SK-N-MC (cell line): ENCODE data around the gene FKBP1A.
"Not testable (repeated sequence)": the region's sequence is repeated elsewhere in the genome, so short reads cannot be mapped to it uniquely, and the experiment has no call there.

Experiments used
- DNase-seq: peaks from one replicate; pipeline ENCODE4 v3.0.0-alpha.2; 2011; ENCODE audit warnings: low read depth, low spot score
- H3K27ac ChIP-seq: fragments of 200-600 bp; sonication (generic); 2 replicates; pipeline ENCODE4 v1.5.1; 2016; ENCODE audit warnings: mixed run types
- H3K36me3 ChIP-seq: fragments of 200-600 bp; sonication (generic); 2 replicates; pipeline ENCODE4 v1.6.1; 2017; ENCODE audit warnings: antibody characterized with exemption, low read length, mixed read lengths; ENCODE audit not compliant: insufficient read depth
- H3K4me3 ChIP-seq: fragments of 200-600 bp; sonication (generic); 2 replicates; pipeline ENCODE4 v1.5.1; 2016
- H3K9ac ChIP-seq: fragments of 200-600 bp; sonication (generic); 2 replicates; pipeline ENCODE4 v1.8.0; 2017; ENCODE audit warnings: mixed run types, mixed read lengths; ENCODE audit not compliant: insufficient read length
- H3K9me3 ChIP-seq: fragments of 200-600 bp; sonication (generic); 2 replicates; pipeline ENCODE4 v1.6.1; 2017; ENCODE audit warnings: low read depth, mild to moderate bottlenecking, antibody characterized with exemption, low read length, moderate library complexity, mixed read lengths
- EZH2 ChIP-seq: fragments of 200-600 bp; sonication (generic); IDR thresholded peaks from one replicate; pipeline ENCODE4 v1.6.1; 2017; ENCODE audit warnings: antibody characterized with exemption
- FOXP2 ChIP-seq: optimal IDR thresholded peaks from 2 replicates; pipeline ENCODE3; 2011; ENCODE audit warnings: mild to moderate bottlenecking, moderate library complexity; ENCODE audit not compliant: insufficient read depth; ENCODE audit errors: extremely low read length, control extremely low read depth
- POLR2AphosphoS5 ChIP-seq: IDR thresholded peaks from 2 replicates; pipeline ENCODE4 v1.6.1; 2012; ENCODE audit warnings: mild to moderate bottlenecking, low read depth, low read length, borderline replicate concordance

The FKBP1A gene

DNA sequence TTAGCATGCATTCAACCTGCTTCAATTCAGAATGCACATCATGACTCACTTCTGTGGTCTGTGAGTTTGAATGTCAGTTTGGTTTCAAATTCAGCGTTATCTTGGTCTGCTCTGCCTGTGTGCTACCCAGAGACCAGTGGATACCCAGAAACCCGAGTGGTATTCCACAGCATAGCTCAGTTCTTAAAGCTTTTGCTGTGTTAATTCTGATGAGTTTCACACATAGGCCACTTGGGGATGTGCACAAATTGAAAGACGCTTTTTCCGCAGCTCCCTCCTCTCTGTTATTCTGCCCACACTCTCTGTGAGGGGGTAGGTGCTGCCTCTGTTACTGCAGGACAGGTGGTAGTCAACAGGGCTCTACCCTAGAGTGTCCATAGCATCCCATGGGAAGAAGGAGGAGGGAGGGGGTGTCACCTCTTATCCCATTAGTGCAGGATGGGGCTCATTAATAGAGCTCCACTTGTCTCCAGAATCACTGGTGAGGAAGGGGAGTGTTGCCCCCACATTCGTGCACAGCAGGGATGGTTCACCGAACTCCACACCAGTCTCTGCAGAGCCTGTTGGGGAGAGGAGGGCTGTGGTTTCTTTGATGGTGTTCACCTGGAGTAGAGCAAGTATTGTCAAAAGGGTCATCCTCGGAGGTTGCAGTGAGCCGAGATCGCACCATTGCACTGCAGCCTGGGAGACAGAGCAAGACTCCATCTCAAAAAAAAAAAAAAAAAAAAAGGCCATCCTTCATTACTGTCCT is 34.8 kb downstream of the FKBP1A start:
- Histone ChIP-seq H3K9ac (no peak overlapping the region), H3K36me3 (peaks cover 55% of the 10 kb centered on the region)
- TF ChIP-seq EZH2 = no peak
- TF ChIP-seq FOXP2 = no peak
- no peak for TF ChIP-seq POLR2AphosphoS5

DNA sequence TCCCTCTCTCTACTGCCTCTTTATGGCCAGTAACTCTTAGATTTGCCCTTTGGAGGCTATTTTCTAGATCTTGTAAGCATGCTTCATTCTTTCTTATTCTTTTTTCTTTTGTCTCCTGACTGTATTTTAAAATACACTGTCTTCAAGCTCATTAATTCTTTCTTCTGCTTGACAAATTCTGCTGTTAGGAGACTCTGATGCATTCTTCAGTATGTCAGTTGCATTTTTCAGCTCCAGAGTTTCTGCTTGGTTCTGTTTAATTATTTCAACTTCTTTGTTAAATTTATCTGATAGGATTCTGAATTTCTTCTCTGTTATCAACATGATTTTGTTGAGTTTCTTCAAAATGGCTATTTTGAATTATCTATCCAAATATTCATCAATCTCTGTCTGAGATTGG is 38.9 kb downstream of the FKBP1A start:
- TF ChIP-seq POLR2AphosphoS5 (no peak), EZH2 (no peak), FOXP2 (no peak)
- H3K4me3 ChIP-seq = no peak overlapping the region
- peaks cover 32% of the 10 kb centered on the region for H3K36me3 ChIP-seq
- H3K9me3 ChIP-seq = 0 out of 2 replicates have a peak, but pooled peaks cover 2% of the 10 kb centered on the region
- H3K9ac ChIP-seq = no peak overlapping the region
- no peak for DNase-seq
- H3K27ac ChIP-seq = no peak overlapping the region

More for the DNA sequence above, 34.8 kb downstream of the FKBP1A start:
- H3K27ac ChIP-seq = no peak overlapping the region
- H3K9me3 ChIP-seq = no peaks in the 10 kb centered on the region
- DNase-seq = no peak
- no peak overlapping the region for H3K4me3 ChIP-seq

GRCh38 chr20:1346315-1346969 is 46.4 kb downstream of the FKBP1A start:
- no peak for DNase-seq
- no peak for TF ChIP-seq EZH2
- no peak for TF ChIP-seq FOXP2
- TF ChIP-seq POLR2AphosphoS5 = no peak
- 0 out of 2 replicates have a peak, but pooled peaks cover 3% of the 10 kb centered on the region for H3K9me3 ChIP-seq
- H3K36me3 ChIP-seq = no peaks in the 10 kb centered on the region
- no peak overlapping the region for H3K9ac ChIP-seq
- H3K4me3 ChIP-seq = no peak overlapping the region
- no peak overlapping the region for H3K27ac ChIP-seq

DNA sequence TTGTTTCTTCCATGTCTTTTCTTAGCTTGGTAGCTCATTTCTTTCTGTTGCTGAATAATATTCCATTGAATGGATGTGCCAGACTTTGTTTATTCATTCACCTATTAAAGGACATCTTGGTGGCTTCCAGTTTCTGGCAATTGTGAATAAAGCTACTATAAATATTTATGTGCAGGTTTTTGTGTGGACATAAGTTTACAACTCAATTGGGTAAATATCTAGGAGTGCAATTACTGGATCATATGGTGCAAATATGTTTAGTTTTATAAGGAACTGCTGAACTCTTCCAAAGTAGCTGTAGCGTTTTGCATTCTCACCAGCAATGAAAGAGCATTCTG is 47.1 kb downstream of the FKBP1A start:
- Histone ChIP-seq H3K9me3 (0 out of 2 replicates have a peak, but pooled peaks cover 3% of the 10 kb centered on the region), H3K9ac (no peak overlapping the region), H3K36me3 (no peaks in the 10 kb centered on the region), H3K4me3 (no peak overlapping the region), H3K27ac (no peak overlapping the region)
- TF ChIP-seq POLR2AphosphoS5 = no peak
- no peak for TF ChIP-seq FOXP2
- no peak for TF ChIP-seq EZH2
- DNase-seq = no peak

DNA sequence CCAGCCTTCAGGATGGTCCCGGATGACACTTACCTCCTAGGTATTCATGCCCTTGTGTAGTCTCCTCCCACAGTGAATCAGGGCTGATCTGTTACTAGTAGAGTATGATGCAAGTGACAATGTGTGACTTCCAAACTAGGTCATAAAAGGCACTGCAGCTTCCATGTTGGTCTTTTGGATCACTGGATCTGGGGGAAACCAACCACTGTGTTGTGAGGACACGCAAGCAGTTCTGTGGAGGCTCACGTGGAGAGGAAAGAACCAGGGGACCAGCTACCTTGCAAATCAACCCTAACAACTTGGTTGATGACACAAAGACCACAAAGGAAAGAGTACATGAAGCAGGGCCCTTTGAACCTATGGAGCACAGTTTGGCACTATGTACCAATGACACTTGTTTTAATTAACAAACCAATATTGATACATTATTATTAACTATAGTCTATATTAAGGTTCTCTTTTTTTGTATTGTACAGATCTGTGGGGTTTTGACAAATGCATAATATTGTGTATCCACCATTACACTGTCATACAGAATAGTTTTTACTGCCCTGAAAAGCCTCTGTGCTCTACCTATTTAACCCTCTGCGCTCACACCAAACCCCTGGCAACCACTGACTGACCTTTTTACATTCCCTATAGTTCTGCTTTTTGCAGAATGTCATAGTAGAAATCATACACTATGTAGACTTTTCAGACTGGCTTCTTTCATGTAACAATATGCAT is 47.7 kb downstream of the FKBP1A start:
- no peak for DNase-seq
- Histone ChIP-seq H3K36me3 (no peaks in the 10 kb centered on the region), H3K9ac (no peak overlapping the region), H3K27ac (no peak overlapping the region), H3K4me3 (no peak overlapping the region), H3K9me3 (0 out of 2 replicates have a peak, but pooled peaks cover 3% of the 10 kb centered on the region)
- no peak for TF ChIP-seq EZH2

GRCh38 chr20:1343446-1344124 is 49.3 kb downstream of the FKBP1A start:
- not testable (repeated sequence) for DNase-seq, H3K36me3 ChIP-seq

DNA sequence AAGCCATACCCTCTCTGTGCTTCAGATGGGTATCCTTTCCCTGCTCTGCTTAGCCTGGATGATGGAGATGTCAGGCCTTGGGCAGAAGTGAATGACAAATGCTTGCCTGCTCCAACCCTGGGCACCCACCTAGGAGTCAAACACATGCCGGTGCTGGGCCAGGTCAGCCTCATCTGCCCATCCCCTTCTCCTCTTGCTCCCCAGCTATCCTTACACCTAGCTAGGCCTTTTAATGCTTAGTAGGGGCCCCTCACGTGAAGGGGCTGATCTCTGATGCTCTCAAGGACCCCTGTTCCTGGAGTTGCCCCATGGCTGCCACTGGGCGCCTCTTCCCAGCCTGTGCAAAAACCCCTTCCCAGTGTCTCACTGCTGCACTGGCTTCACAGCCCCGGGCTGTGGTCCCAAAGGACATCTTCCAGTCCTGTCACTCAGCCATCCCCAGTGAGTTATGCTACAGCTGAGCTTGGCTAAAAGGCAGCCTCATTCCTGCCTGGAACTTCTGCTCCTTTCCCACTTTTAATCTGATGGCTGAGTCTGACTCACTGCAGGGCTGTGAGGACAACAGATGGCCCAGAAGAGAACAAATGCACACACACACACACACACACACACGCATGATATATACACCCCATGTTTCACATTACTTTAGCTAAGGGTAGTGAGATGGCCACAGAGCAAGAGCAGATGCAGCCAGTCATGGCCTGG is 51.1 kb downstream of the FKBP1A start:
- H3K9ac ChIP-seq = no peak overlapping the region
- TF ChIP-seq EZH2 (no peak), POLR2AphosphoS5 (no peak), FOXP2 (no peak)
- H3K27ac ChIP-seq = no peak overlapping the region
- H3K9me3 ChIP-seq = no peaks in the 10 kb centered on the region
- no peak for DNase-seq
- no peak overlapping the region for H3K4me3 ChIP-seq
- no peaks in the 10 kb centered on the region for H3K36me3 ChIP-seq

More at GRCh38 chr20:1343446-1344124, 49.3 kb downstream of the FKBP1A start:
- not testable (repeated sequence) for H3K9me3 ChIP-seq, H3K27ac ChIP-seq, H3K9ac ChIP-seq, H3K4me3 ChIP-seq

GRCh38 chr20:1338801-1339200 is 54.1 kb downstream of the FKBP1A start:
- H3K9ac ChIP-seq = no peak overlapping the region
- no peak overlapping the region for H3K4me3 ChIP-seq
- H3K27ac ChIP-seq = no peak overlapping the region
- H3K36me3 ChIP-seq = no peaks in the 10 kb centered on the region; the same call in 1 of the 2 replicates
- TF ChIP-seq FOXP2 (no peak), EZH2 (no peak), POLR2AphosphoS5 (no peak)
- no peak for DNase-seq
- no peaks in the 10 kb centered on the region for H3K9me3 ChIP-seq
